Stimulated activated CD4-positive, alpha-beta T cell treated with anti-CD3 and anti-CD28 coated beads, Interleukin-4, amount 100 ng/mL, for 1 hour (primary cell): ENCODE results near the gene CDC42EP1.
A peak's percentile ranks its signal among the peaks of the same experiment; 100 is the strongest.
"Not testable (repeated sequence)": the region's sequence is repeated elsewhere in the genome, so short reads cannot be mapped to it uniquely, and the experiment has no call there.

Experiments
- DNase-seq: peaks from one replicate; pipeline ENCODE4 v3.0.0-alpha.2; 2020

The CDC42EP1 gene

DNA sequence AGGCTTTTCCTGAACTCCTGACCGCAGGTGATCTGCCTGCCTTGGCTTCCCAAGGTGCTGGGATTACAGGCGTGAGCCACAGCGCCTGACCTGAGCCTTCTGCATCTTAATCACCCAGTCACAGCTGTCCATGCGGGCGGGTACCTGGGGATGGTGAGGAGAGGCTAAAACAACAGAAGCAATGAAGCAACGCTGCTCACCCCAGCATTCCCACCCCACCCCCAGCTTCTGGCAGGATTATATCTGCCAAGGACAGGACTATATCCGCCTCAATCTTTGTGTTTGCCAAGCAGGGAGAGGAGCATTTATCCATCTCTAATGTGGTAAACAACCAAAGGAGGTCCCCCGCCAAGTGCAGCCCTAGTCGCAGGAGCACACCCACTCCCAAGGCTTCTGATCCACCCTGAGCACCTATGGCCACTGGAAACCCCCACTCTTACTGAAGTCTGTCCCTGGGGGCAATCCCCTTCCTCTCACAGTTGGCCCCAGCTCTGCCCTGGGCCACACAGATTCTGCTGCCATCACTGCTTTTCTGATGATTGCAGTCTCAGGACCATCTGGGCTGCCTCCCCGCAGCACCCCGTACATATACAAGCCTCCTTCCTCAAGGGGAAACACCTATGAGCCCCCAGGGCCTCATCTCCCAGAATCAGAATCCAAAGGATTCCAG, 28.4 kb downstream of the CDC42EP1 start:
- DNase-seq = no peak

DNA sequence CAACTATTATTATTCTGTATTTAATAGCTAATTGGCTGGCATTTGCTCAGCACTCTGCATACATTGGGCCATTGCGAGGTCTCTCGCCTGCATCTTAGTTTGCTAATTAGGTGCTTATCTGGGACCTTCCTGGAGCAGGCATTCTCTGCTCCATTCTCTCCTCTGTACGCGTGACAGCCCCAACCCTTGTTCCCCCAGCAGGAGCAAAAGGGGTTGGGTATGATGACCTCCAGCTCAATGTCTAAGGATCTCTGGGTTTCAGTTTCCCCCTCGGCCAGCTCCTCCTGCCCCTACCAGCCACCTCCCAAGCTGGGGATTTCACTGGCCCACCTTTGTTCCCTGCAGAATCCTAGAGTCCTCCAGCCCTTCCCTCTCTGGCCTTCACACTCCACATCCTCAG, 29.4 kb downstream of the CDC42EP1 start:
- no peak for DNase-seq

DNA sequence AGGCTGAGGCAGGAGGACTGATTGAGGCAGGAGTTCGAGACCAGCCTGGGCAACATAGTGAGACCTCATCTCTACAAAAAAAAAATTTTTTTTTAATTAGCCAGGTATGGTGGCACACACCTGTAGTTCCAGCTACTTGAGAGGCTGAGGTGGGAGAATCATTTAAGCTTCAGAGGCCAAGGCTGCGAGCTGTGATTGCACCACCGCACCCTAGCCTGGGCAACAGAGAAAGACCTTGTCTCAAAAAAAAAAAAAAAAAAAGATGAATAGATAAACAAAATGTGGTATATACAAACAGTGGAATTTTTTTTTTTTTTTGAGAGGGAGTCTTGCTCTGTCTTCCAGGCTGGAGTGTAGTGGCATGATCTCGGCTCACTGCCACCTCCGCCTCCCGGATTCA, 30.8 kb downstream of the CDC42EP1 start:
- not testable (repeated sequence) for DNase-seq

DNA sequence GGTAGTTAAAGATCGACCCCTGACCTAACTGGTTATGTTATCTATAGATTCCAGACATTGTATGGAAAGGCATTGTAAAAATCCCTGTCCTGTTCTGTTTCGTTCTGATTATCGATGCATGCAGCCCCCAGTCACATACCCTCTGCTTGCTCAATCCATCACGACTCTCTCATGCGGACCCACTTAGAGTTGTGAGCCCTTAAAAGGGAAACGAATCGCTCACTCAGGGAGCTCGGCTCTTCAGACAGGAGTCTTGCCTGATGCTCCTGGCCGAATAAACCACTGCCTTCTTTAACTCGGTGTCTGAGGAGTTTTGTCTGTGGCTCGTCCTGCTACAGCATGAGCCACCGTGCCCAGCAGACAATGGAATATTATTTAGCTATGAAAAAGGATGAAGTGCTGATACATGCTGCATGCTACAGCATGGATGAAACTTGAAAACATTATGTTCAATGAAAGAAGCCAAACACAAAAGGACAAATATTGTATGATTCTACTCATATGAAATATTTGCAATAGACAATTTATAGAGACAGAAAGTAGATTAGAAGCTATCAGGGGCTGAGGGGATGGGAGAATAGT, 31.6 kb downstream of the CDC42EP1 start:
- no peak for DNase-seq

DNA sequence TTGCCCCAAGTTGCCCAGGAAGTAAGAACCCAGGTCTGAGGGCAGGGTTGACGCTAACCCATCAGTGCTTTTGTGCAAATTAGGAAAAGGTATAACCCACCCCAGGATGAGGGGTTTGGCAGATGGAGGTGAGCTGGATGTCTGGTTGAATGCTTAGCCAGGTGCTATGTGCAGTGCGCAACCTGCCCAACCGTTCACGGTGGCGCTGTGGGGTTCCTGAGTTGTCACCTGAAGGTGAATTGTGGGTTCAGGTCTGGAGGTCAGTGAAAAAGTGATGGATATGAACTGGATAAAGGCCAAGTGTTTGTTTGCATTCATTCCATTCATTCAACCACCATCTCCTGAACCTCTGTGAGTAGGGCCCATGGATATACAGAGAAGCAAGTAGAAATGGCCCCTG, 34.0 kb downstream of the CDC42EP1 start:
- no peak for DNase-seq

DNA sequence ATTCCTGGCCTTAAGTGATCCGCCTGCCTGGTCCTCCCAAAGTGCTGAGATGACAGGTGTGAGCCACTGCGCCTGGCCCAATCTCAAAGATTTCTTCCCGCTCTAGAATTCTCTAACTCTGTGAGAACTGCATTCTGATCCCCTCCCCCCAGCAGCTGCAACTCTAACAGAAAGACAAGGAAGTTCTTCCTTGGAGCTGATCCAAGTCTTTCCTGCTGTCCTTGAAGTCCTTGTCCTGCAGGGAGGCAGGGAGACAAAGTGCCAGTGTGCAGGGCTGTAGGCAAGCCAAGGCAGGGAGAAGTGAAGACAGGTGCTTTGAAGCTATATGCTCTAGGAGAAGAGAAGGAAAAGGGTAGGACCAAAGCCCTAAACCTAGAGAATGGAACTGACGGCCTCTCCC, 38.9 kb downstream of the CDC42EP1 start:
- no peak for DNase-seq

DNA sequence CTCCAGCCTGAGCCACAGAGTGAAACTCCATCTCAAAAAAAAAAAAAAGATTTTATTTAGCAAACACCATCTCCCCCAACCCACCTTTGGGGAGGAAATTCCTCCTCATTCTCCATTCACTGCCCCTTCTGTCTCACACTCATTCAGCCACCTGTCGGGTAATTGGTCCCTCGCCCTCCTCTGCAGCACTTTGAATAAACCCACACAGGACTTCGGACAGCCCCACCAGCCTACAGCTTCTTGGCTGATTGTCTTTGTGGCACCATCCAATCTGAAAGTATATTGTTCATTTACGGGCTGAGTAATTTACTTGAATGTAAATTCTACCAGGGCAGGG, 40.9 kb downstream of the CDC42EP1 start:
- DNase-seq = no peak

DNA sequence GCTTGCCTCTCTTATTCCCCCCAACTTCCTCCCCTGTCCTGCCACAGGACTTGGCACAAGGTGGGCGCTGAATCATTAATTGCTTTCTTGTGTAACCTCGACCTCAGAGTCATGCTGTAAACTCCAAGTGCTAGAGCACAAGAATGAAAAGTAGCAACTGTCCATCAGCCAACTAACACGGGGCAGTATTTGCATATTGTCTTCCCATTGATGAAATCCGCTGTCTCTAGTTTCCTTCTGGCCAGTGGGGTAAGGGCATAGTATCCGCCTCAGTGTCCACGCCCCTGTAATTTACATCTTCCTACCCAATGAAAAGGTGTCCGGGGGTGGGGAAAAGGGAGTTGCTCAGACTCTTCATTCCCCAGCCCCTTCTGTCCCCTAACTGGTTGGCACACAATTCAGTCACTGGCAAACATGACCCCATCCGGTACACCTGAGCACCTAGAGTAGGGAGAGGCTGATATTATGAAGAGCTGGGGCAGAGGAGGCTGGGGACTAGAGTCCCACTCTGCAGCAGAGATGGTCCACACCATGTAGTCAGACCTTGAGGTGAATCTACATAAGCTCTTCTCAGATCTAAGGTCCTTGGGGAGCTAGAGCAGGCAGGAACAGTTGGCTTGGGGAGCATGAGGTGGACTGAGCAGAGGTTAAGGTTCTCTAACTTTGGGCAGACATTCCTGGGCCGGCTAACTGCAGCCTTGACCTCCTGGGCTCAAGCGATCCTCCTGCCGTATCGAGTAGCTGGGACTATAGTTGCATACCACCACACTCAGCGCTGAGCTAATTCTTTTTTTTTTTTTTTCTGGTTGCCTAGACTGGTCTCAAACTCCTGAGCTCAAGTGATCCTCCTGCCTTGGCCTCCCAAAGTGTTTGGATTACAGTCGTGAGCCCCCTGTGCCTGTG, 41.5 kb downstream of the CDC42EP1 start:
- DNase-seq = no peak

DNA sequence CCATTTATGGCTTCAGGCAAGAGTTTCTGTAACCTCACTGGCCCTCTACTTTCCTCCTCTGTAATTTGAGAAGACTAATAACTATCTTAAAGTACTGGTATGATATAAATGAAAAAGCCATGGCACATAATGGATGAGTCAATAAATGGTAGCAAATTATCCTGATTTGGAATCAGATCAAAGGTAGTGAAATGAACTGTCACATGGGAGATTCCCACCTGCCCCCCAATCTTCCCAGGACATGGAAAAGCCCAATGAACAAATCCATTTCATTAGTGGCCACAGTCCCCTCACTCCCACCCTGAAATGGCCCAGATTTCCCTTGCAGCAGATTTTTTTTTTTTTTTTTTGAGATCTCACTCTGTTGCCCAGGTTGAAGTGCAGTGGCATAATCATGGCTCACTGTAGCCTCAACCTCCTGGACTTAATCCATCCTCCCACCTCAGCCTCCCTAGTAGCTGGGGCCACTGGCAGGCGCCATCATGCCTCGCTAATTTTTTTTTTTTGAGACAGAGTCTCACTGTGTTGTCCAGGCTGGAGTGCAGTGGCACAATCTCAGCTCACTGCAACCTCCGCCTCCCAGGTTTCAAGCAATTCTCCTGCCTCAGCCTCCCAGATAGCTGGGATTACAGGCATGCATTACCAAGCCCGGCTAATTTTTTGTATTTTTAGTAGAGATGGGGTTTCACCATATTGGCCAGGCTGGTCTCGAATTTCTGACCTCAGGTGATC, 42.4 kb downstream of the CDC42EP1 start:
- not testable (repeated sequence) for DNase-seq

DNA sequence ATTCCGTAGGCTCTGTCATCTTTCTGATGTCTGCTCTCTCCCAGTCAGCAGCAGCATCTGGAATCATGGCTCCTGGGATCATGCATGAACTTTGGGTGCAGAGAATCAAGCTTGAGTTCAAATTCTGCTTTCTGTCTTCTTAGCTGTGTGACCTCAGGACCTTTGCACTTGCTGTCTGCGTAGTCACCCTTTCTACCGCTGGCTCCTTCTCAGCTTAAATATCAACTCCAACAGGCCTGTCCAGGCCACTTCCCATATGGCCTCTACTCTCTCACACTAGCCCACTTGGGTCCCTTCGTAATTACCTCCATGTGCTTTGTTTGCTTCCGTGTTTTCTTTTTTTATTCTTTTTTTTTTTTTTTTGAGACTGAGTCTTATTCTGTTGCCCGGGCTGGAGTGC, 43.8 kb downstream of the CDC42EP1 start:
- no peak for DNase-seq

DNA sequence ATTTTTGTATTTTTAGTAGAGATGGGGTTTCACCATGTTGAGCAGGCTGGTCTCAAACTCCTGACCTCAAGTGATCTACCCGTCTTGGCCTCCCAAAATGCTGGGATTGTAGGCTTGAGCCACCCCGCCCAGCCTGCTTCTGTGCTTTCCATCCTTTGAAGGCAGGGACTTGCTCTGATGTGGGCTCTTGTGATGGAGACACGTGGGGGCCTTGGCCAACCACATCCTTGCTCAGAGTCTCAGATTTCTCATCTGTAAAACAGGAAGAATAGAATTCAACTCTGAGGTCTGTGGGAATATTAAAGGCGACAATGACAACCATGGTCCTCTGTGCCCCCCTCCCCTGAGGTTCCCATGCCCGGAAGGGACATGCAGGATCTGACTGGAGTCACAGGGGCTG, 44.6 kb downstream of the CDC42EP1 start:
- DNase-seq = no peak

DNA sequence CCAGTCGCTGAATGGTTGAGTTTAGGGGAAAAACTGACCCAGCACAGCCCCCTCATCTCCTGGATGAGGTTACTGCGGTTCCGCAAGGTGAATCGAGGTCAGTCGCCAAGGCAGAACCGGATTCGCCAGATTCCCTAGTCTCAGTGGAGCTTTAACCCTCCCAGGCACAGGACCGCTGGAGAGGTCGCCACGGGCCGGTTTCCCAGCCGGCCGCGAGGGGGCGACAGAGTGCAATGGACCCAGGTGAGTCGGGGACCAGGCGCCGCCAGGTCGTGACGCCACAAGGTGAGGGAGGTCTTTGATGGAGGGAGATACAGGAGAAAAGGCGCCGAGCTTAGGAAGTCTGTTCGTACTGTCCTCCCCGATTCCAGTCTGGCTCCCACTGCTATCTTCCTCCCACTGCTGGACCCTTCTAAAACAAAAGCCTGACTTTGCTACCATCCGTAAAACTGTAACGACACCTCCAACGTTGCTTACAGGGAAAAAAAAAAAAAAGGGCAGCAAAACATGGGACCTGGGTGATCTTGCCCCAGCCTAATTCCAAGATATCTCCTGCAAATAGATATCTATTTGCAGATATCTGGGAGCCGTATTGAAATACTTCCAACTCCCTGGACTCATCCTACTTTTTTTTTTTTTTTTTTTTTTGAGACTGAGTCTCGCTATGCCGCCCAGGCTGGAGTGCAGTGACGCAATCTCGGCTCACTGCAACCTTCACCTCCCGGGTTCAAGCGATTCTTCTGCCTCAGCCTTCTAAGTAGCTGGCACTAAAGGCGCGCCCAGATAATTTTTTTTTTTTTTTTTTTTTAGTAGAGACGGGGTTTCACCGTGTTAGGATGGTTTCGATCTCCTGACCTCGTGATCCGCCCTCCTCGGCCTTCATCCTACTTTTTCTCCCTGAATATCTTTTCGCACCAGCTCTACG, 47.0 kb downstream of the CDC42EP1 start:
- DNase-seq = peak; percentile 93

DNA sequence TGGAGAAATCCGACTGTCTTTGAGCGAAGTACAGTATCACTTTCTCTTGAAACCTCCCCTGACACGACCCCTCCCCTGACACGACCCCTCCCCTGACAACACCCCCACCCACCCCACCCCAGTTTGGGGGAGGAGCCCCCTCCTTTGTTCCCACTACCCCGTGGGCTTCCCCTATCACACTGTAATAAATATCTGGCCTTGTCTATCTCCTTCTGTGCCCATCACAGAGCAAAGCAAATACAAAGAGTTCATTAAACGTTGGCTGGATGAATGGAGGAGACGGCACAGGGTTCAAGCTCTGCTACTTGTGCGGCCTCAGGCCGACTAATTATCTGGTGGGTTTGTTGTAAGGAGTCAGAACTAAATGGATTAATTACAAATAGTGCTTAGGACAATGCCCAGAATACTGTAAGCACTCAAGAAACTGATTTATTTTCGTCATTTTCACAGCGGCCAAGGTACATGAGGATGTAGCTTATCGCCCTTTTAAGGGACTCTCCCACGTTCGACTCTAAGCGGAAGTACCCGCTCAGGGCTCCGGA, 47.7 kb downstream of the CDC42EP1 start:
- DNase-seq = no peak

DNA sequence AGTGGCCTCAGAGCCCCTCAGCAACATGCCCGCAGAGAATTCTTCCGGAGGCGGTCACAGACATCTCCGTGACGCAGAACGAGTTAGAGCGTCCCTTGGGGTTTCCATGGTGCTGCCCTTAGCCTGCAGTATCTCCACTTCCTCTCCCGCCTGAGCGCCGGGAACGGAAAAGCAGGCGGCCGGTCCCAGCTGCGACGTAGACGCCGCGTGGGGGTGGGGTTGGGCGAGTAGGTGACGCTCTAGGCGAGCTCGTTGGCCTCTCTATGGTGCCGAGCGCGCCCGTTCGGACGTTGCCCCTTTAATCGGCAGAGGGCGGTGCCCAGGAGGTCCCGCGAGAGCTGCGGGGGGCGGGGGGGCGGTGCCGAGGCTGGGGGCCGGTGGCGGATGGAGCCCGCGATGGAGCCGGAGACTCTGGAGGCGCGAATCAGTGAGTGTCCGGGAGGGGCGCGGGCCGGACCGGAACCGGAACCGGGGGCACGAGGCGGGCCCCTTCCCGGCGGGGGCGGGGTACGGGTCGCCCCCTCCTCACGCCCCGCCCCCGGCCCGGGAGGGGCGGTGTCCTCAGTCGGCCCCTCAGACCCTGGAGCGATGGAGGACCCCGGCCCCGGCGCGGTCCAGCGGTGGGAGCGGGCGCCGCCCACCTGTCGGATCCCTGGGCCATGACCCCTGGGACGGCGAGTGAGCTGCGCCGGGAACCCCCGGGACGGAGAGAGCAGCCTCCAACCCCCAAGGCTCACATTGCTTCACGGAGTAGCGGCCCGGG, 48.4 kb downstream of the CDC42EP1 start, which contains the start of gene GGA1:
TSS of gene GGA1 (plus strand) at position 358 of the 763 bp plus-strand sequence. CDS start at position 385, 27 bp downstream.
- DNase-seq = peak; percentile 94

DNA sequence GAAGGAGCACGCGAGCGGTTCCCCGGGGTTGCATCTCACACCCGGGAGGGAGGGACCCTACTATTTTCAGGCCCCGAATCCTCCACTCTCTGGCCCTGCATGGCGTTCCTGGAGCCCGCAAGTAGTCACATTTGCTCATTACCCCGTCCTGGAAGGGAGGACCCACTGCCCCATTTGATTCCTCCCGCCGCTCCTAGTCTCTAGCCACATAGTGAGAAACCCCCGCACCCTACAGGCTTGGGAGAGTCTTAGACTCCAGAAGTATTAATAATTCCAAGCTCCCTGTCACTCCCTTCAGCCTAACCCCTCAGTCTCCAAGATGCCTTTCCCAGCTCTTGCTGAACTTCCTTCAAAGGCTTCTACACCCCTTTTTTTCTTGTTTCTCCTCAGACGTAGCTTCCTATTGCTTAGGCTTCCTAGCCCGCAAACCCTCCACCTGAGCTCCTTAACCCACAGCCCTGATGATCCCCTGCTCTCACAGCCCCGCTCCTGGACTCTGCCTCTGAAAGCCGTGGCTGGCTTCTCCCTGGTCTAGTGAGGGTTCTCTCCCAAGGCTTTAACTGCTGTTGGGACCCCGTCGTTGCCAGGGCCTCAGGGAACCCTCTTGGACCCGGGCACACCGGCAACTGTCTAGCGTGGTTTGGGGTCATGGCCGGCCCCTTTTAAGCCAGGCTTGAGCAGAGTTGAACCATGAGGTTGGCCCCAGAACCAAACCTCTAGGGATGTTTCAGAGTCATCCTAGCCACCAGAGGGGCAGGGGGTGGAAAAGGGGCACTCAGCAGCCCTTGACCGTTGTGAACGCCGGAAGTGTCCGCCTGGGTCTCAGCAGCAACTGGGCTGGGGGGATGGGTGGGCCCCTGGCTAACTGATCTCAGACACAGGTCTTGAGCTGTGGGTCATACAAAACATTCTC, 49.2 kb downstream of the CDC42EP1 start:
- DNase-seq = no peak

DNA sequence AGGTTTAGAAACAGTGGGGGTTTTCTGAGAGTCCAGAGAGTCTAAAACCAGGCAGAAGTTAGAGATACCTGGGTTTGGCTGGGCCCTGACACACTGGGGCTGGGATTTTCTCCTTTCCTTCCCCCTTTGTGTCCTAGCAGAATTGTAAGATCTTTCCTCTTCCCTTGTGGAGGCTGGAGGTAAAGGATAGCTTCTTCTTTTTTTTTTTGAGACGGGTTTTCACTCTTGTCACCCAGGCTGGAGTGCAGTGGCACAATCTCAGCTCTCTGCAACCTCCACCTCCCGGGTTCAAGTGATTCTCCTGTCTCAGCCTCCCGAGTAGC, 49.8 kb downstream of the CDC42EP1 start:
- DNase-seq = not testable (repeated sequence)

DNA sequence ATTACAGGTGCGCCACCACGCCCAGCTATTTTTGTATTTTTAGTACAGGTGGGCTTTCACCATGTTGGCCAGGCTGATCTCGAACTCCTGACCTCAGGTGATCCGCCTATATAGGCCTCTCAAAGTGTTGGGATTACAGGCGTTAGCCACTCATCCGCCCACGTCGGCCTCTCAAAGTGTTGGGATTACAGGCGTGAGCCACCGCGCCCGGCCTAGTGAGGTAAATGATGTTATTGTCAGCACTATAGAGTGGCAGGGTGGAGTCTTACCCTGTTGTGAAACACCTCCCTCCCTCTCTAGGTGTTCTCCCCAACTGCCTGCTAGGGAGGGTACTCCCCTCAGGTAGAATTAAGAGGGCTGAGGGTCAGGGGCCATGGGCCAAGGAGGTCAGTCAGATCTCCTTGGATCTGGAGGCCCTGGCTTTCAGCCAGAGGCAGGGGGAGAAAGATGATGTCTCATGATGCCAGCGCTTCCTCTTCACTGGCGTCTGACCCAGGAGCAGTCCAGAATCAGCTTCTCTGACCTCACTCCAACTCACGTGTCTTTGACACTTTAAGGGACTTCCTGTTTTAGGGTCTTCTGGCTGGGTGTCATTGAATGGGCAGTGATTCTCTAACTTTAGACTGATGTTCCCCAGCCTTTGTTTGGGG, 50.3 kb downstream of the CDC42EP1 start:
- no peak for DNase-seq

DNA sequence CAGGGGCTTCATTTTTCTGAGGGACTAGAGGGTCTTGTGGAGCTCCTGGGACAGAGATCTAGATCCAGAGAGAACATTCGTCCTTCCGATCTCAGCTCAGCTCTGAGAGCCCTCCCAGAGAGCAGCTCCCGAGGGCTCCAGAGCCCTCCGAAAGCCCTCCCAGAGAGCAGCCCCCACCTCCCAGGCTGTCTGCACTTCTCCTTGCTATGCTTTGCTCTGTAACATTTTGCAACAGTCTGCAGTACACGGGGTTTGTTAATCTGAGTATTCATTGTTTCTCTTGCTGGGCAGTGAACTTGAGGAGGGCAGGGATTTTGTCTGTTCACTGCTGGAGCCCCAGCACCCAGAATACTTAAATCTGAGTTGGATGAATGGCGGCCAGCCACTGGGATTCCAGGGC, 50.9 kb downstream of the CDC42EP1 start:
- no peak for DNase-seq
